AG09309 (cell line): ENCODE data around the gene DAGLA.

ENCODE experiments used
- DNase-seq: peaks from one replicate; pipeline ENCODE4 v3.0.0-alpha.2; 2010; ENCODE audit warnings: low read depth
- H3K4me3 ChIP-seq: 2 replicates; pipeline ENCODE4 v1.5.1; 2011; ENCODE audit warnings: mild to moderate bottlenecking, low read depth, low read length, moderate library complexity; ENCODE audit not compliant: control insufficient read depth
- CTCF ChIP-seq: IDR thresholded peaks from 2 replicates; pipeline ENCODE4 v1.5.1; 2011; ENCODE audit warnings: mild to moderate bottlenecking, low read depth, low read length, inconsistent platforms; ENCODE audit not compliant: insufficient read depth, control insufficient read depth; ENCODE audit errors: missing control alignments

The DAGLA gene

GRCh38 chr11:61697078-61697502 is 16.9 kb downstream of the DAGLA start:
- H3K4me3 ChIP-seq = no peak overlapping the region
- DNase-seq = no peak

GRCh38 chr11:61697764-61698163 is 17.6 kb downstream of the DAGLA start:
- DNase-seq = no peak
- TF ChIP-seq CTCF = no peak
- no peak overlapping the region for H3K4me3 ChIP-seq

More at GRCh38 chr11:61697078-61697502, 16.9 kb downstream of the DAGLA start:
- TF ChIP-seq CTCF = no peak

- no peak overlapping the region for H3K4me3 ChIP-seq
- no peak for DNase-seq
- TF ChIP-seq CTCF = no peak
These were observed 18.2 kb downstream of the DAGLA start for GRCh38 chr11:61698173-61698948.

GRCh38 chr11:61699737-61700160 is 19.6 kb downstream of the DAGLA start:
- no peak for TF ChIP-seq CTCF
- DNase-seq = no peak
- H3K4me3 ChIP-seq = no peak overlapping the region

GRCh38 chr11:61700212-61700611 is 20.0 kb downstream of the DAGLA start:
- DNase-seq = no peak
- no peak overlapping the region for H3K4me3 ChIP-seq
- TF ChIP-seq CTCF = no peak

- TF ChIP-seq CTCF = no peak
- no peak for DNase-seq
- no peak overlapping the region for H3K4me3 ChIP-seq
These were observed 20.5 kb downstream of the DAGLA start for GRCh38 chr11:61700720-61701119.
